Keratinocyte (primary cell): Measurements from ENCODE around the gene TMEM220. TPM values are rescaled to one million over a fixed set of nuclear protein-coding genes. Genes with fewer than 3 reads are reported as not detected.

Source experiments
- DNase-seq: peaks from one replicate; pipeline ENCODE4 v3.0.0-alpha.2; 2011; ENCODE audit warnings: low read depth, missing footprints, low spot score
- FAIRE-seq: peaks from 2 replicates; lab custom pipeline; 2011; peaks lifted over from hg19 to GRCh38; lab: Jason Lieb, UNC
- H2AFZ ChIP-seq: 2 replicates; pipeline ENCODE4 v1.6.0; 2012; ENCODE audit warnings: low read length, control low read depth, inconsistent platforms; ENCODE audit not compliant: control insufficient read depth
- H3K27ac ChIP-seq: 2 replicates; pipeline ENCODE4 v1.5.1; 2011; ENCODE audit warnings: low read length; ENCODE audit not compliant: control insufficient read depth, insufficient read depth
- H3K27me3 ChIP-seq: 3 replicates; pipeline ENCODE4 v1.6.0; 2011; ENCODE audit warnings: low read length; ENCODE audit not compliant: control insufficient read depth, insufficient read depth; ENCODE audit errors: extremely low read depth
- H3K36me3 ChIP-seq, 2 experiments: 2 replicates in 1 of 2; 3 replicates in 1 of 2; pipeline ENCODE4 v1.5.1; 2011; ENCODE audit warnings: low read length in 2 of 2, mild to moderate bottlenecking in 1 of 2; ENCODE audit not compliant: control insufficient read depth in 2 of 2, insufficient read depth in 2 of 2; ENCODE audit errors: extremely low read depth in 1 of 2
- H3K4me1 ChIP-seq: 3 replicates; pipeline ENCODE4 v1.5.1; 2011; ENCODE audit warnings: low read length; ENCODE audit not compliant: control insufficient read depth, insufficient read depth; ENCODE audit errors: extremely low read depth
- H3K4me2 ChIP-seq: 3 replicates; pipeline ENCODE4 v1.6.0; 2011; ENCODE audit warnings: low read depth, low read length; ENCODE audit not compliant: control insufficient read depth, insufficient read depth; ENCODE audit errors: extremely low read depth
- H3K4me3 ChIP-seq, 3 experiments: fragments of 200-600 bp in 1 of 3; sonication (generic) in 1 of 3; 2 replicates in 2 of 3; 3 replicates in 1 of 3; pipeline ENCODE4 v1.5.1; 2011 to 2016; ENCODE audit warnings: low read length in 3 of 3, mild to moderate bottlenecking in 3 of 3, control low read depth in 2 of 3, inconsistent platforms in 1 of 3, low read depth in 1 of 3, mixed read lengths in 1 of 3, mixed run types in 1 of 3, moderate library complexity in 1 of 3; ENCODE audit not compliant: control insufficient read depth in 2 of 3, insufficient read depth in 2 of 3; ENCODE audit errors: extremely low read depth in 1 of 3
- H3K79me2 ChIP-seq: 2 replicates; pipeline ENCODE4 v1.6.0; 2012; ENCODE audit warnings: low read length; ENCODE audit not compliant: control insufficient read depth, insufficient read depth
- H3K9ac ChIP-seq: 3 replicates; pipeline ENCODE4 v1.6.0; 2011; ENCODE audit warnings: low read length; ENCODE audit not compliant: control insufficient read depth, insufficient read depth; ENCODE audit errors: extremely low read depth
- H3K9me1 ChIP-seq: 3 replicates; pipeline ENCODE4 v1.6.0; 2011; ENCODE audit warnings: low read length; ENCODE audit not compliant: control insufficient read depth, insufficient read depth; ENCODE audit errors: extremely low read depth
- H3K9me3 ChIP-seq: 2 replicates; pipeline ENCODE4 v1.5.1; 2012; ENCODE audit warnings: low read depth, low read length; ENCODE audit not compliant: control insufficient read depth
- H4K20me1 ChIP-seq: 3 replicates; pipeline ENCODE4 v1.6.0; 2011; ENCODE audit warnings: low read length; ENCODE audit not compliant: control insufficient read depth, insufficient read depth; ENCODE audit errors: extremely low read depth
- EZH2 ChIP-seq: IDR thresholded peaks from one replicate; pipeline ENCODE4 v1.6.1; 2012; ENCODE audit warnings: inconsistent platforms, mild to moderate bottlenecking, low read length, moderate library complexity
- dilution Hi-C: fragments of 300-500 bp; cut with MboI; formaldehyde crosslinking; loops from one replicate; pipeline ENCODE4 v1.7.0; 2020; ENCODE audit warnings: low sequenced_read_pairs; ENCODE audit not compliant: extremely low pct_ligation_motif_present
- polyA plus RNA-seq, 5 experiments: library from polyadenylated mRNA; depleted of rRNA in 3 of 5; stranded (reverse) in 3 of 5; stranded (forward) in 1 of 5; unstranded in 1 of 5; fragments of >200 nt; gene quantifications; 1 replicate in 1 of 5; 2 replicates in 3 of 5; 3 replicates in 1 of 5; pipeline versions ENCODE4 v1.2.1 to v1.2.3, GENCODE V29; 2011 to 2012; ENCODE audit warnings: missing spikeins in 2 of 5, low read depth in 1 of 5, low replicate concordance in 1 of 5
- TF ChIP-seq, protein P1 (sequence below), 3 experiments: IDR thresholded peaks in 1 of 3; conservative IDR thresholded peaks in 1 of 3; optimal IDR thresholded peaks in 1 of 3; 2 replicates in 2 of 3; 3 replicates in 1 of 3; pipeline versions ENCODE3 to v1.5.1; 2011; ENCODE audit warnings: low read length in 3 of 3, mild to moderate bottlenecking in 3 of 3, moderate library complexity in 2 of 3, control low read depth in 1 of 3, inconsistent platforms in 1 of 3; ENCODE audit not compliant: insufficient read depth in 2 of 3; ENCODE audit errors: extremely low read depth in 1 of 3

Gene TMEM220
- polyA plus RNA-seq, 1 donor (not counting 4 experiments of a cell fraction or from before 2014, with no cell fraction given) = 3.3 TPM

- FAIRE-seq (no peak), DNase-seq (no peak)
- Histone ChIP-seq H3K79me2 (no peaks in the 10 kb centered on the region), H3K4me2 (no peak overlapping the region), H4K20me1 (no peaks in the 10 kb centered on the region), H3K27ac (no peak overlapping the region), H3K36me3 (no peaks in the 10 kb centered on the region), H3K9ac (no peak overlapping the region), H3K27me3 (no peaks in the 10 kb centered on the region), H2AFZ (no peak overlapping the region), H3K9me3 (no peaks in the 10 kb centered on the region), H3K4me1 (no peaks in the 10 kb centered on the region), H3K9me1 (no peaks in the 10 kb centered on the region), H3K4me3 (no peak overlapping the region)
- dilution Hi-C loops = no loop called here
- TF ChIP-seq, protein P1, sequence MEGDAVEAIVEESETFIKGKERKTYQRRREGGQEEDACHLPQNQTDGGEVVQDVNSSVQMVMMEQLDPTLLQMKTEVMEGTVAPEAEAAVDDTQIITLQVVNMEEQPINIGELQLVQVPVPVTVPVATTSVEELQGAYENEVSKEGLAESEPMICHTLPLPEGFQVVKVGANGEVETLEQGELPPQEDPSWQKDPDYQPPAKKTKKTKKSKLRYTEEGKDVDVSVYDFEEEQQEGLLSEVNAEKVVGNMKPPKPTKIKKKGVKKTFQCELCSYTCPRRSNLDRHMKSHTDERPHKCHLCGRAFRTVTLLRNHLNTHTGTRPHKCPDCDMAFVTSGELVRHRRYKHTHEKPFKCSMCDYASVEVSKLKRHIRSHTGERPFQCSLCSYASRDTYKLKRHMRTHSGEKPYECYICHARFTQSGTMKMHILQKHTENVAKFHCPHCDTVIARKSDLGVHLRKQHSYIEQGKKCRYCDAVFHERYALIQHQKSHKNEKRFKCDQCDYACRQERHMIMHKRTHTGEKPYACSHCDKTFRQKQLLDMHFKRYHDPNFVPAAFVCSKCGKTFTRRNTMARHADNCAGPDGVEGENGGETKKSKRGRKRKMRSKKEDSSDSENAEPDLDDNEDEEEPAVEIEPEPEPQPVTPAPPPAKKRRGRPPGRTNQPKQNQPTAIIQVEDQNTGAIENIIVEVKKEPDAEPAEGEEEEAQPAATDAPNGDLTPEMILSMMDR (optimal IDR thresholded peaks at IDR 0.05 in 1 of 3, IDR thresholded peaks at IDR 0.05 in 1 of 3, conservative IDR thresholded peaks at IDR 0.05 in 1 of 3; ENCODE audit: extremely low read depth in 1 of 3, insufficient read depth in 2 of 3, low read length in 3 of 3) = no peak
- no peak for TF ChIP-seq EZH2
Observed at GRCh38 chr17:10775058-10775457, 45.2 kb upstream of the TMEM220 start.

DNA sequence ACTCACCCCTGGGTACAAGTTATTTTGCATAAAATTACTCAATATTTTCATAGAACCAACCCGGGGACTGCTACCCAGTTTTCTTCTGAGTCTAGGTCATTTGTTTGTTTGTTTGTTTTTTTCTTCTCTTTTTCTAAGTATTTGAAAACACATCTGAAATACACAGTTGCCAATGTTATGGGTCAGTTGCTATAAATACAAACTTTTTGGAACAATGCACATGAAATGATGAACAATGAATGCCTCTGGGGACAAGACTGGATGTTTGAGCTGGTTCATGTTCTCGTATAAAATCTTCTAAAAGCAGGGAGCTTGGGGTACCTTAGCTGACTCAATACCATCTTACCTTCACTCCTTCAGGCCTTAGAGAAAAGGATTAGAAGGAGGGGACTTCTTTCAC lies 43.6 kb upstream of the TMEM220 start:
- Histone ChIP-seq H3K36me3 (no peaks in the 10 kb centered on the region), H3K27ac (no peak overlapping the region)
- FAIRE-seq = no peak

More for the DNA sequence above, 43.6 kb upstream of the TMEM220 start:
- Histone ChIP-seq H3K9ac (no peak overlapping the region), H3K4me2 (no peak overlapping the region), H3K79me2 (no peaks in the 10 kb centered on the region), H3K9me1 (no peaks in the 10 kb centered on the region), H3K4me3 (no peak overlapping the region), H4K20me1 (no peaks in the 10 kb centered on the region), H3K27me3 (no peaks in the 10 kb centered on the region), H2AFZ (no peak overlapping the region), H3K4me1 (no peaks in the 10 kb centered on the region), H3K9me3 (no peaks in the 10 kb centered on the region)
- TF ChIP-seq, protein P1 (optimal IDR thresholded peaks at IDR 0.05 in 1 of 3, IDR thresholded peaks at IDR 0.05 in 1 of 3, conservative IDR thresholded peaks at IDR 0.05 in 1 of 3; ENCODE audit: extremely low read depth in 1 of 3, insufficient read depth in 2 of 3, low read length in 3 of 3) = no peak
- TF ChIP-seq EZH2 = no peak
- no peak for DNase-seq
- dilution Hi-C loops = no loop called here
